Limb (tissue), 2 donors: Measurements from ENCODE around the gene ZDHHC21.
A peak's percentile ranks its signal among the peaks of the same experiment; 100 is the strongest.

ENCODE experiments used
- DNase-seq, 2 donors: peaks; one replicate each; pipeline ENCODE4 v3.0.0-alpha.2; 2016; ENCODE audit errors: extremely low spot score in 2 of 2

Gene ZDHHC21

GRCh38 chr9:14616188-14616982 is 76.8 kb downstream of the ZDHHC21 start:
- DNase-seq, result peak in 1 of 2 donors; percentile 82

DNA sequence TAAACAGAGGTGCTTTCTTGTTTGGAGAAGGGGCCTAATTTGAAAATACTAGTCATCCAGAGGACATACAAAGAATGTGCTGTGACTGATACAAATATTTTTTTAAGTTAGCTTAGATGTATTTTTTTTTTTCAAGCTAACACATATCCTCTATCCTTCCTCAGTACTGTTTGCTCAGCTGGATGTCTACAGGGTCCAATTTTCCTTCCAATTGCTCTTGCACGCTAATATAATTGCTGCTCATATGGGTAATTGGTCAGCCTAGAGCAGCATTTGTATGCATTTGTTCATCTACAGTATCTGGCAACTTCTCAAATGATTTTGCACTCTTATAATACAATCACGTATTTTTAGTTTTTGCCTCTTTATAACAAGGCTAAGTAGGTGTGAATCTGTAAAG is 84.7 kb downstream of the ZDHHC21 start:
- DNase-seq, result no peak

DNA sequence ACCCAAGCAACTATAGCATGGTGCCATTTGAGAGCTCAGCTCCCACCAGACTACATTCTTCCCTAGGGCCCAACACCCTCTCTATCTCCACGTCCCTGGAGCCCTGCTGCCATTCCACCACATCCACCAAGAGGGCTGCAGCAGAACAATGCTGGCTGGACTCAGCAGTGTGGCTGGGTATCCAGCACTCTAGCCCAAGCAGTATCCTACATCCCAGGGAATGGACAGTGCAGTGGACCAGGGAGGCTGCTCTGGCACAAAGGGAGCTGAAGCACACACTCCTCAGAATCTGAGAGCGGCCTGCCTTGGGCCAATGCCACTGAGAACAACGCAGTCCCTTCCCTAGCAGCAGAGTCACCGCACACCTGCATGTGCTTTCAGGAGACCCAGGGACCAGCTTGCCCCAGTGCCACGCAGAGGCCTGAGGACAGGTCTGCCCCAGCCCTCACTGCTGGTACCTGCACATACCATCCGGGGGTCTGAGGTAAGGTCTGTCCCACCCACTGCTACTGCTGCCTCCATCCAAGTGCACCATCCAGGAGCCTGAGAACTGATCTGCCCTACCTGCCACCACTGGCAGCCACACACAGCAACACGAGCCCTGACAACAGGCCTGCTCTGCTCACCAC is 95.9 kb downstream of the ZDHHC21 start:
- DNase-seq, result no peak

- DNase-seq, result no peak
These were observed 99.8 kb downstream of the ZDHHC21 start for GRCh38 chr9:14593406-14593805.

GRCh38 chr9:14591411-14591810 is 101.8 kb downstream of the ZDHHC21 start:
- no peak for DNase-seq

DNA sequence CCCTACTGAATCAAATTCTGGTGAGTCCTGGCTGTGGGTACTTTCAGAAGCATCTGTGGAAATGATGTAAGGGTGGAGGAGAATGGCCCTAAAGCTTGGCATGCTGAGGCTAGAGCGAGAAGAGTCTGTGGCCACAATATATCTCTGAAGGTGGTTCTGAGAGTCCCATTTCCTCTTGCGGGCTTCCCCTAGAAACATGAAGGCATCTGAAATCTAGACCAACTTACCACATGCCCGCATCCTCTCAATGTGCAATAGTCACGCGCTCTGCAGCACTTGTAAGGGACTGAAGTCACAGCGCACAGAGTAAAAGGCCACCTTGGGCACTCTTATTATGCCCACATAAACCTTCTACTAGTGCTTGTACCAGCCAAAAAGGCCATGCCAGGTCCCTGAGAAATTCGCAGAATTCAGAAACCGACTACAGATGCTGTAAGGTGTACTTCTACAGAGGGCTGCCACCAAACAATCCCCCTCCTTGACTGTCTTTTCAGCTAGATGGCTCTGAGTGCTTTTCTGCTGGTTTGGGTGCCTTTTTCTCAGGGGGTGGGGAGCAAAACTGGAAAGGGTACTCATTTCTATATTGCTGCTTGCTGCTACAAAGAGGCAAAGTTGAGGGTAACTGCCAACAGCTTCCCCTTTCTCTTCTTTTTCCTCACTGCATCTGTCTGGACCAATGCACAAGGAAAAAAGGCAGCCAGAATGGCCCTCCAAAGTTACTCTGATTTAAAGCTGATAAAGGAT is 107.3 kb downstream of the ZDHHC21 start:
- no peak for DNase-seq

DNA sequence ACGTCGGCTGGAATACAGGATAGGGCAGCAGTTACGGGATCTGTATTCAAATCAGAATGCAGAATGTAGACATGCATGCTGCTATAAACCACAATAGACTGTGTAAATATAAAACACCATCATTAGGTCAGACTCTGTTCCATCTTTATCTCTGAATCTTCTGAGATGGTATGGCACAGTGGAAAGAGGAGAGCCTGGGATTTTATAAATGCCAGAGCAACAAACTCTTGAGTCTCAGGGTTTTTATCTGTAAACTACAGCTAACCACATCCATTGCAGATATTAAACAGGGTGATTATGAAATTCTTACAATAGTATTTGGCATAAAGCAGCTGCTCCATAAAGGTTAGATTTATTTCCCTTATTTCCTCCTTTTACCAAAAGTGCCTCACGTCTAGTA is 108.7 kb downstream of the ZDHHC21 start:
- no peak for DNase-seq

DNA sequence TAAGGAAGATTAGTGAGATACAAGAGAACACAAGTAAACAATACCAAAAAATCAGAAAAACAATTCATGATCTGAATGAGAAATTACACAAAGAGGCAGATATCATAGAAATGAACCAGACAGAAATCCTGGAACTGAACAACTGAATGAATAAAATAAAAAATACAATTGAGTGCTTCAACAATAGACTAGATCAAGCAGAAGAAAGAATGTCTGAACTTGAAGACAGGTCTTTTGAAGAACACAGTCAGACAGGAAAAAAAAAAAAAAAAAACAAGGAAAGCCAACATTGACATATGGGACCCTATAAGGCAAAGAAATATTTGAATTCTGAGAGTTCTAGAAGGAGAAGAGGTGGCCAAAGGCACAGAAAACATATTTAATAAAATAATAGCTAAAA is 115.2 kb downstream of the ZDHHC21 start:
- no peak for DNase-seq

DNA sequence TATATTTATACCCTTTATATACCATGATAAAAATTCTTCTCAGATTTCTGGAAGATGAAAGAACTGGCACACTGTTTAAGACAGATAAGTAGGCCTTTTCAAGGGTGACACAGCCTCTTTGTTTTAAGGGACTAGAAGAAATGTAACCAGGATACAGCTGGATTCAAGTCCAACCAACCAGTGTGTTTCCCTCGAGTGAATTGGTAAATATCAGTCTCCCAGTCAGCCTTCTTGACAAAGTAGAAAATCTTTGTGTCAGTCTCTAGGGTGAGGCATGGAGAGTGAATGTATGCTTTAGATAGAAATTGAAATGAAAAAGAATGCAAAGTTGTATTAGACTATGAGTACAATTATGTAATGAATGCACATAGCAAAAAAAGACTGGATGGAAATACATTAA is 119.1 kb downstream of the ZDHHC21 start:
- DNase-seq, result no peak

DNA sequence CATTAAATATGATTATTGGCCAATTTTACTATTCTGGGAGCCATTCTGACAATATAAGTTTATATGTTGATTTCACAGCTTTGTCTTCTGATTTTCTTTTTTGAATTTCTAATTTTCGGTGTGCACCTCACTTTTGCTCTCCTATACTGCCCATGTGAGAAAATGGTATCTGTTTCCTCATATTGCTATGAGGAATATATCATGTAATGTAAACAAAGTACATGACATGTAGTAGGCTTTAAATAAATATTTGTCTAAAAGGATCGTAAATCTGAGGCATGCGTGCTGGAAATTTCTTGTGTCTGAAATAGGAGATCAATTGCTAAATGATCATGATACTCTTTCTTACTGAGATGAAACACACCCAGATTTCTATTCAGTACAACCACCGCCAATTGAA is 119.9 kb downstream of the ZDHHC21 start:
- no peak for DNase-seq

GRCh38 chr9:14565352-14566016 is 127.7 kb downstream of the ZDHHC21 start:
- no peak for DNase-seq

DNA sequence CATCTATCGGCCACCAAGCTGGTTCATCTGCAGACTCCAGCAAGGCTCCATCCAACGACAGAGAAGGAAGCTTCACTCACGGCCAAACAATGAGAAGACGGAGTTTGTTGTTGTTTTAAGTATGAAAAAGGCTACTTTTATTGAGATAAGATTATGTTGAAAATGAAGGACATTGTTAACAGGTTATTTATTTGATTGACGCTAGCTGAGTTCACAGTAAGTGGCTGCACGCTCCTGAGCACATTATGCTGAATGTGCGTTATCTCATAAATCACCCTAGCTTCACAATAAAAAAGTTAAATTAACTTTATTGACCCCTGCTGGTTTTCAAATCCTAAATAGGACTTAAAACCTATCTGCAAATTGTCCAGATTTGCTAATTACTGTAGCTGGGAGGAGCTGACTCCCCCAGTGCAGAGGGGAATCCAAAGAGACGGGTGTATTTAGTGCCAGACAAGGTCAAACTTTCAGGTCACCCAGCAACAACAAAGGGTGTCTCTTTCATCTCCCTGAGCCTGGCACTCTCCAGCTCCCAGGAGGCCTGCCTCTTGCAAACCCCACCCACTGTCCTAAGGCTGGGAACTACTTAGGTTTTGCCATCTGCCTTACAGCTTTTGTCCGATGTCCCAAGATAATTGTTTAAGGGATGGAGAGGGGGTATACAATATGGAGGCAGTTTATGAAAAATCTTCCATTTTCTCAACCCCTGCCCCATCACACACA is 129.2 kb downstream of the ZDHHC21 start:
- no peak for DNase-seq

DNA sequence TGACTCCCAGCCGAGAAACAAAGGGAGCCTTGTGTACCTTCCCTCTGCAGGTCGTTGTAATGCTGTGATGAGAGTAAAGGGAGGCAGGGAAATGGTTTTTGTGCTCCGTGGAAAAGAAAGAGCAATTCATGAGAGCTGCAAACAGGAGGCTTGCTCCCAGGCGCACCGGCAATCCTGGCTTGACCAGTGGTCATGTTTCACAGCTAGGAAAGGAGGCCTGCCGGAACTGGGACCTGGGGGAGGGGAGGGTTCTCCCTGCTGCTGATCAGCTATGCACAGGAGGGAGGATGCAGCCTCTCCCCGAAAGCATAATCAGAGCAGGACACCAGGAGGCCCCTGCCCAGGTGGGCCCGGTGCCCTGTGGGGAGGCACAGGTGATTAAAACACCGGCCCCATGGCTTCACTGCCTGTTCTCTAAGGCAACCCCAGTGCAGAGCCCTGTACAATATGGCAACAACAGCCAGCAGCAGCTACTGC is 131.3 kb downstream of the ZDHHC21 start:
- DNase-seq, result no peak
